GM20431 (cell line): ENCODE results near the gene NBPF1.

Experiments
- in situ Hi-C: fragments of 300-500 bp; cut with MseI, MboI; formaldehyde crosslinking; loops from one replicate; pipeline ENCODE4 v1.15.0; 2020; ENCODE audit warnings: low sequenced_read_pairs; ENCODE audit not compliant: unreplicated experiment

NBPF1 gene

DNA sequence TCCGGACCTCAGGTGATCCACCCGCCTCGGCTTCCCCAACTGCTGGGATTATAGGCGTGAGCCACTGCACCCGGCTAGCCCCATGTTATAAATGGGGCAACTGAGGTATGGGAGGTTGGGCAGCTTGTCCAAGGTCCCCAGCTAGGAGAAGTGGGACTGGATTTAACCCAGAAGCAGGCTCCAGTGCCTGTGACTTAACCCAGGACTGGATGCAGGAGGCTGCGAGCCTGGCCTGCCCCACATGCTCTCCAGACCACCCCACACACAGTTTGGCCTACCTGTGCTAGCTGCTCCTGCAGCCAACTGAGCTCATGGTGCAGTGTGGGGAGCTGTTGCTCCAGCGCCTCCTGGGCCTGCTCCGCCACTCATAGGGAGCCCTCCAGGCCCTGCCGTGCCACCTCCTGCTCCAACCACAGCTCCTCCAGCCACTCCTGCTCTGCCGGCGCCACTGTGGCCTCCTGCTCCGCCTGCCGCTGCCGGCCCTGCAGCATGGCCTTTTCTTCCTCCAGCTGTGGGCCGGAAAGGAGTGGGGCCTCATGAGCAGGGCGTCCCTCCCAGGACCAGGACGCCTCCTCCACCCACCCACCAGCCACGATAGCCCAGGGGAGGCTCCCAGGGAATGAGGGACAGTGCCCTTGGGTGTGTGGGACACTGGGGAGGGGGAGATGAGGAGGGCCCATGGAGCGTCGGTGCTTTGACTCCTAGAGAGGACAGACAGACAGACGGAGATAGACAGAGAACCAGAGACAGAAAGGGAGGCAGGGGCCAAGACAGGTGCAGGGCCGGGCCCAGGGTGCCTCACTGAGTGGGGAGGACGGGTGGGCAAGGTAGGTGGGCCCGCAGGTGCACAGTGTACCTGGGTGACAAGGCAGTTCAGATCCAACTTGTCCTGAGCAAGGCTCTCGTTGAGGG is 12.4 kb upstream of the NBPF1 start:
- in situ Hi-C loops = no loop called here

DNA sequence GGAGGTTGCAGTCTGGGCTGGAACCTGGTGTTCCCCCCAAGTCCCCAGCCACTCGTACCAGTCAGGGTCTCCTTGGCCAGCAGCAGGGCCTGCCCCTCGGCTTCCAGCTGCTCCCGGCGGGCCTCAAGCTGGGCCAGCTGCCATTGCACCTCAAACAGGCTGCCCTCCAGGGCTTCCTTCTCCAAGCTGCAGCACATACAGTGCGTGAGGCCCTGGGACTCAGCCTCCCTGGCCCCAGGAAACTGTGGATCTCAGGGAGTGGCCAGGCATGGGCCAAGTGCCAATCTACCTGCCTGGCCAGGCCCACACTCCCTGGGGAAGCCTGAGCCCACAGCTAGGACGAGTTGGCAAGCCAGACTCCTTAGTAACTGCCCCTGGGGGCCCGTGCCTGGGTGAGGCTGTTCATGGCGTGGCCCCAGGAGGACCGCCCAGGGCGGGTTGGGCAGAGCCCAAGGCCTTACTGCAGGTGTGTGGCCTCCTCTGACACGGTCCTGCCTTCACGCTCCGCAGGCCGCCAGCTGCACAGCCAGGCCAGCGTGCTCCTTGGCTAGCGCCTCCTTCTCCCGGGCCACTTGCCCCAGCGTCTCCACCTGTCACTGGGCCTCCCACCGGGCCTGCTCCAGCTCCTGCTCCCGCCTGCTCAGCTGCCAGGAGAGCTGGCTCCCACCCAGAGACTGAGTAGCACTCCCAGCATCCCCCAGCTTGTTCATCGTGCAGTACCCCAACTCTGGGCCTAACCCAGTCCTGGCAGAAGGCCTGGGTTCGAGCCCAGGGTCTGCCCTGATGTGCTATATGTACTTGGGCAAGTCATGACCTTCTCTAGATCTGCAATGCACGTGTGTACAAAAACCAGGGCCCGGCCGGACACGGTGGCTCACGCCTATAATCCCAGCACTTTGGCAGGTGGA is 10.7 kb upstream of the NBPF1 start:
- in situ Hi-C loops = loop anchor here (25.0 kb wide), 1 partner anchor 1262 kb away; no protein-coding TSS in a partner anchor

DNA sequence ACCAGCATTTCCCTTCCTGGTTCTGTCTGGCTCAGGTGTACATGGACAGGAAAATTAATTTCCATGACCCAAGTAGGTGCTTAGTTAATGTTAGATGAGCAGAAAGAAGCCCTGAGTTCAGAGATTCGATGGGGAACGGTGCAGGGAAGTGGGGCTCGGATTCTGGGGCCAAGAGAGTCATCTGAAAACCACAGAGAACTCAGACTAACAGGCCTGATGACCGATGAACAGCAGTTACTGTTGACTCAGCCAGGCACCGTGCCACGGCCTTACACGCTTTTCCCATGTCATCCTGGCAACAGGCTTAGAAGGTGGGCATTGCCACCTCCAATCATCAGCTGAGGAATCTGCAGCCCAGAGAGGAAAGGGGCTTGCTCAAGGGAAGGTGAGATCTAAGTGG is 10.0 kb upstream of the NBPF1 start:
- in situ Hi-C loops = loop anchor here (25.0 kb wide), 1 partner anchor 1261 kb away; no protein-coding TSS in a partner anchor

DNA sequence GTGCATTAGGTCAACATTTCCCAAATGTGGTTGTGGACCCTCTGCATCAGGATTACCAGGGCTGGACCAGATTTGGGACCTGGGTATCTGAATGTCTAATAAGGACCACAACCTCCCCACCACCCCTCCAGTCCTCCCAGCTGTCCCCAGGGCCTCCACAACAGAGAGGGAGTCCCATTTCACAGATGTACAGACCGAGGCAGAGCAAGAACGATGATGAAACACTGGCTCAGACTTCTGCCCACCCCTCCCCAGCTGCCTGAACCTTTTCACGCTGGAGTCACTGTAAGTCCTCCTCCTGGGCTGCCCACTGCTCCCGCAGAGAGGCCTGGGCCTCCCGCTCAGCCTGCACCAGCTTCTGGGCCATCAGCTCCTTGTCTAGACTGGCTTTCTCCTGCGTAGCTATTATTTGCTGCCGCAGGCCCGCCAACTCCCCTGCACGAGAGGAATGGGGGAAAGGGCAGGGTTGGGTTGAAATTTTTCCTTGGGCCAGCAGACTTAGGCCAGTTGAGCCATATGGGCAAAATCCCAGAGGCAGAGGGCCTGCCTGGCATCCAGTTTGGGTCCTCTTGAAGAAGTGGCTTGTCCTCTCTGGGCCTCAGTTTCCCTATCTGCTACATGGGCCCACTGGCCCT is 8.4 kb upstream of the NBPF1 start:
- in situ Hi-C loops = loop anchor here (25.0 kb wide), 1 partner anchor 1259 kb away; no protein-coding TSS in a partner anchor

DNA sequence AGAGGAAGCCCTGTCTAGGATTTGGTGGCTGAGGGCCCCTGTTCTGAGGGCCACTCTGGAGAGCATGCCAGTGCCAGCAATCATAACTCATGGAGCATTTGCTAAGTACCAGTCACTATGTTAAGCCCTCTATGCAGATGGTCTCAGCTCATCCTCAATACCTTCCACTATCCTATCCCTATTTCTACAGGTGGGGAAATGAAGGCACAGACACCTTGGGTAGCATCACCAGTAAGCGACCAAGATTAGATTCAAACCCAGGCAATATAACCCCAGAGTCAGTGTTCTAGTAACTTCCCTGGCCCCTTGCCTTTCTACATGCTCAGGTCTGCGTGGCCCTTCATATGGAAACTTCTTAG is 7.9 kb upstream of the NBPF1 start:
- in situ Hi-C loops = loop anchor here (25.0 kb wide), 1 partner anchor 1259 kb away; no protein-coding TSS in a partner anchor

DNA sequence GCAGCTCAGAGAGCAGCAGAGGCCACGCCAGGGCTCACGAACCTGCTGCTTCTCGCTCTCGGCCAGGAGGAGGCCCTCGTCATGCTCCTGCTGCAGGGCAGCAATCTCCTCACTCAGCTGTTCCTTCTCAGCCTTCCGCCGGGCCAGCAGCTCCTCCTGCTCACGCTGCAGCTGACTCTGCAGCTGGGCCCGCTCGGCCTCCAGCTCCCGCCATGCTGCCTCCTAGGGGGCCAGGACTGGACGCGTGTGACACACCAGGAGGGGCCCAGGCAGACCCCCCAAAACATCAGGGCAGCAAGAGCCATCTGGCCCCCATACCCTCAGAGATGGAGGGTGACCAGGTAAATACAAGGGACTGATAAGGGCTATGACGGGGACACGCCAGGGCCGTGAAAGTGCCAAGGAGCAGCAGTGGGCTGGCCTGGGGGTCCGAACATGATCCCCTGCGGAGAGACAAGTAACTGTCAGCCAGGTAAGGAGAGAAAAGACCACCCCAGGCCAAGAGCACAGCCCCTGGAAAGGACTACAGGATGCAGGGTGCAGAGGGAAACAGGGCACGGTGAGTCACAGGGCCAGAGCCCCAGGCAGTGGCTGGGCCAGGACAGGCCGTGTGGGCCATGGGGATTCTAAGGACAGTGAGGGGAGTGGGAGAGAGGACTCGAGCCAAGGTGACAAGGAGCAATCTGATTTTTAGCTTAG is 6.6 kb upstream of the NBPF1 start:
- in situ Hi-C loops = loop anchor here (25.0 kb wide), 1 partner anchor 1258 kb away; no protein-coding TSS in a partner anchor

DNA sequence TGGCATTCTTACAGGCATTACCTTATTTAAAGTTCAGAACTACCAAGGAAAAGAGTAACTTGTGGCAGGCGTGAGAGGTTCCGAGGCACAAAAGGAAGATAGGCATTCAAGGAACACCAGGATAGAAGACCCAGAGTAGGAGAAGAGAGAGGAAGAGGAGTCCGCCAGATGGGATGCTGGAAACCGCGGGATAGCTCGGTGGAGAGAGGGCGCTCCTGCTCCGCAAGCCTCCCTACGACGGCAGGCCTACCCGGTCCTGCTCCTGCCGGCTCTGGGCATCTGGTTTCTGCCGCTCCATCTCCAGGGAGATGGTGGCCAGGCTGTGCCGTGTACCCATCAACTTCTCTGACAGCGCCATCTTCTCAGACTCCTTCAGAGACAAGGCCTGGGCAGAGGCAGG is 5.4 kb upstream of the NBPF1 start:
- in situ Hi-C loops = loop anchor here (25.0 kb wide), 1 partner anchor 1256 kb away; no protein-coding TSS in a partner anchor

DNA sequence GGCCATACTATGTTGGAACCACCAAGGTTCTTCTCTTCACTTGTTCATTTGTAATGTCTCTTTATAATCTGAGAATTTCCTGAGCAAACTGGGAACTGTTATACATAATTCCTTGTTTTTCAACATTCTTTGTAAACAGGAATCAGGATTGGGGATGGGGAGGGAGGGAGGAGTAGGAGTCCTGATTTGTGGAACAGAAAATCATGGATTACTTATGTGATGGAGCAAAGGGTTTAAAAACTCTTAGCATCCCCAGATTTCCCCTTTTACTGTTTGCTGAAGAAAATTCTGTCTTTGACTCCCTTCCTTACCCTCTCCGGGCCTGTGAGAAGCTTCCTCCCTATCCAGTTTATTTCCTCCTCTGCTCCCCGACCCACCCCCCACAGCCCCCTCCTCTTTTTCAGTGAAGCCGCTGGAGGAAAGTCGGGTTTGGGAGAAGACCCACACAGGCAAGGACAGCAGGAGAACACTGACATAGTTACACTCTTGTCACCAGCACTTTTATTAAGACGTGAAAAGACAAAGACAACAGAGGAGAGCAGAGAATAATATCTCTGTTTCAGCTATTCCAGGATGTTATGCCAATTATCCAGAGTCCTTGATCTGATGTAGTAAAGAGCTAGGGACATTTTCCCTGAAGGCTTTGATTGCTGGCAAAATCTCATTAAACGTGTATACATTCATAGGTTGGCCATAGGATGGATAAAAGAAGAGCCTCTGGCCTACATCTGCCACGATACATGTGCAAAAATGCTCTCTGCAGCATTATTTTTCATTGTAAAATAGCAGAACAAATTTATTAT is 4.6 kb upstream of the NBPF1 start:
- in situ Hi-C loops = loop anchor here (25.0 kb wide), 1 partner anchor 1256 kb away; no protein-coding TSS in a partner anchor

DNA sequence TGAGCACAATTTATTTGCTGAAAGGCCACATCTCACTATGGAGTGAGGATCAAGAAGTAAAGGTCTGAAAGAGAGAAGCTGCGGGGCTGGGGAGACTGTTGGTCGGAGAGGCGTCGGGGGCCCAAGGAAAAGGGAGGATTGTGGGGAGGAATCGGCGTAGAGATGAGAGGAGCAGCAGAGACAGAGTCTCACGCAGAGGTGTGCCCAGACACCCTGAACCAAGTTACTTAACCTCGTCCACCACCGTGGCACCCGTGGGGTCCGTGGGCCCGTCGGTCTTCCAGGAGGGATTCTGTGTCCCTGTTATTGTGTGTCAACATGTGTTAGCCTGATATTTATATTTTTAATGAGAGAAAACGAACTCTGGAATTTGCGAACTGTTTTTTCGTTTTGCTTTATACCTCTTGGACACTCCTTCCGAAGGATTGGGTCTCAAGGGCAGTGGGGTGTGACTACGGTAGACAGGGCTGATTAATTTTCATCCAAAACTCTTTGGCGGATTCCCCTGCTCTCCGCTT is 3.8 kb upstream of the NBPF1 start:
- in situ Hi-C loops = loop anchor here (25.0 kb wide), 1 partner anchor 1255 kb away; no protein-coding TSS in a partner anchor

DNA sequence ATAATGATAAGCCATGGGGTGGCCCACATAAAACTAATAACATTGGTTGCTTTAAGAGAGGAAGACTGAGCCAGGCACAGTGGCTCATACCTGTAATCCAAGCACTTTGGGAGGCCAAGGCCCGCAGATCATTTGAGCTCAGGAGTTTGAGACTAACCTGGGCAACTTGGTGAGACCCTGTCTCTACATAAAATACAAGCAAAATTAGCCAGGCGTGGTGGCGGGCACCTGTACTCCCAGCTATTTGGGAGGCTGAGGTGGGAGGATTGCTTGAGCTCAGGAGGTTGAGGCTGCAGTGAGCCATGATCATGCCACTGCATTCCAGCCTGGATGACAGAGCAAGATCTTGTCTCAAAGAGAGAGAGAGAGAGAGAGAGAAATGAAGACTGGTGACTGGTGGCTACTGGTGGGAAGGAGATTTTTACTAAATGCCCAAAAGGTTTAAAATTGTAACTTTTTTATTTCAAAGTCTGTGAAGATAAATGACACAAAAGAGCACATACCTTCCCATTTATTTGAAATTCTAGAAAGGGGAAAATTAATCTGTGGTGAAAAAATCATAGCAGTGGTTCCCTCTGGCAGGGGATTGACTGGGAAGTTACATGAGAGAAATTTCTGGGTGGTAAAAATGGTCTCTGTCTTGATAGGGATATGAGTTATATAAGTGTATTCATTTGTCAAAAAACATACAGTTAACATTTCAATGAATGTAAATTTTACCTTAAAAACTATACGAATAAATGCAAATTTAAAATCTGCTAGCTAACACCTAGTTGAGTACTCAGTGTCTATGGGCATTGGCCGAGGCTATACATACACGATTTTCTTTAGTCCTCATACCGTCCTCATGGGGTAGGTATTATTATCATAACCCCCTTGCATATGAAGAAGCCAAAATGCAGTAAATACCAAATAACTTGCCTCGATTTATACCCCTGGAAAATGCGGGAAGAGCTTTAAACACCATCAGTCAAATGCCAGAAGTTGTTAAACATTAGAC is 2.2 kb upstream of the NBPF1 start:
- in situ Hi-C loops = loop anchor here (25.0 kb wide), 1 partner anchor 1253 kb away; no protein-coding TSS in a partner anchor

DNA sequence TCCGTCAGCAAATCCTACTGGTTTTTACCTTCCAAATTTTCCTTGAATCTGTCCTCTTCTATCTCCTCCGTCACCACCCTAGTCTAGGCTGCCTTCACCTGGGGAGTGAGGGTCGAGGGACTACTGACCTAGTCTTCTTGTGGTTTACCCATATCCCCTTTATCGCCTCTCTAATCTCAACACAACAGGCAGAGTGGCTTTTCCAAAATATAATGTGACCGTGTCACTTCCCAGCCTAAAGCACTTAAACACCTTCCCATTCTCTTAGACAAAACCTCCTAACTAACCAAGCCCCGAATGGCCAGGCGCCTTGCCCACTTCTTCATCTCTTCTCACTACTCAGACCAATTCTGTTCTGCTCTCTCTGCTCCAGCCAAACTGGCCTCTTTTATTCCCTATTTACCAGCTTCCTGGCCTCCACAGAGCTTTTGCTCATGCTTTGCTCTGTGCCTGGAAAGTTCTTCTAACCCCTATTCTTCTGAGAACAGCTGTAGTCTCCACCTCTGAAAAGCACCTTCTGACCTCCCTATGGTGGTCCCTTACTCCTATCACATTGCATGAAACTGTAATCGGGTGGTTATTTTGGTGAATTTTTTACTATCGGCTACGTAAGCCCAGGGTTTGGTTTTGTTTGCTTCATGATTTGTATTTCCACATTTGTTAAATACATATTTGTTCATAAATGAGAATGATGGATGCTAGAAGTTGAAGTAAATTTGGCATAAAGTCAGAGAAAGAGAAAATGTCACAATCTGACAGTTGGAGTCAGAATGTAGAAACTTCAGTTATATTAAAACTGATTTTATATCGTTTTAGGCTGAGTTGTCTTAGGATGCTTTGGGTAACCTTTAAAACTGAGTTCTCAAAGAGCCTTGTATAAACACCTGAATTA is 1.2 kb upstream of the NBPF1 start:
- in situ Hi-C loops = loop anchor here (25.0 kb wide), 1 partner anchor 1252 kb away; no protein-coding TSS in a partner anchor

DNA sequence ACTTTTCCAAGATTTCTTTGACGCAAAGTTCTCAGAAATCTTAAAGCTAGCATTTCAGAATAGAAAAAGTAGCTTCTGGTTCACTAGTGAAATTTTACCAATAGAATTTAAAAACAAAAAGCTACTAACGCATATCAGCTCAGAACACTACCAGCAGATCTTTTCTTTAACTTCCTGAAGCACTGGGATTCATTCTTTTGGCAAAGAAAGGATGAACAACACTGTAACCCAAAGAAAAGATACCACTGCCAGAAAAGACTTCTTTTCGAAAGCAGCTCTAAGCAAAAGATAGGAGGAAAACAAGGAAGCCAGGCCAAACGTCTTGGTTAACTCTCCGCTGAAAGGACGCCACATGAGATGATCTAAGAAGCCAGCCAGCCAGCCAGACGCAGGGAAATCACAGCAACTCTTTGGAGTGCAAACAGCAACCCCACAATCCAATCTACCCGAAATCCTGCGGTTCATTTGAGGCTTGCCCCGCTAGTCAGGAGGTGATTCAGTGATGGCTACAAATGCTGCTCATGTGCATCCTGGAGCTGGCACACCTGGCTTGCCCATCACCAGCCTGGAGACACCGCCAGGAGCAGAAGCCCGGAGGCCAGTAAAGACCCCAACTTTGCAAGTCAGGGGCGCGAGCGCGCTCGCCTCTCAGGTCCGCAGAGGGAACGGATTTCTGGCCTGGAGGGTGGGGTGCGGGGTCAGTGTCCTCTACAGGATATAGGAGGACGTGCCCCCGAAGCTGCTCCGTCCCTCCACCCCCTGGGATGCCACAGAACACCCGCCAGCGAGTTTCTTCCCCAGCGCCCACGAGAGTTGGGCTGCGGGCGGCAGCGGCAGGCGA is 812 bp downstream of the NBPF1 start:
- in situ Hi-C loops = loop anchor here (25.0 kb wide), 1 partner anchor 1250 kb away; no protein-coding TSS in a partner anchor

DNA sequence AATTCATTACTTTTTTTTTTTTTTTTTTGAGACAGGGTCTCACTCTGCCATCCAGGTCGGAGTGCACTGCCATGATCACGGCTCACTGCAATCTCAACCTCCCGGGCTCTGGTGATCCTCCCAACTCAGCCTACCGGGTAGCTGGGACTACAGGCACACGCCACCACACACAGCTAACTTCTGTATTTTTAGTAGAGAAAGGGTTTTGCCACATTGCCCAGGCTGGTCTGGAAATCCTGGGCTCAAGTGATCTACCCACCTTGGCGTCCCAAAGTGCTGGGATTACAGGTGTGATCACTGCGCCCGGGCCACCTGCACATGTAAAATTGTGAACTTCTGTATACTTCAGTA is 1.4 kb downstream of the NBPF1 start:
- in situ Hi-C loops = loop anchor here (25.0 kb wide), 1 partner anchor 1250 kb away; no protein-coding TSS in a partner anchor

DNA sequence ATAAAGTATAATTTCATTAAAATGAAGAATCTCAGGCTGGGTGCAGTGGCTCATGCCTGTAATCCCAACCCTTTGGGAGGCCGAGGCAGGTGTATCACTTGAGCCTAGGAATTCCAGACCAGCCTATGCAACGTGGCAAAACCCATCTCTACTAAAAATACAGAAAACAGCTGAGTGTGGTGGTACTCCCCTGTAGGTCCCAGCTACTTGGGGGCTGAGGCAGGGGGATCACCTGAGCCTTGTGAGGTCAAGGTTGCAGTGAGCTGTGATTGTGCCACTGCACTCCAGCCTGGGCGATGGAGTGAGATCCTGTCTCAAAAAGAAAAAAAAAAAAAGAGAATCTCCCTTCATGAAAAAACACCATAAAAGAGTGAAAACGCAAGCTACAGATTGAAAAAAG is 2.2 kb downstream of the NBPF1 start:
- in situ Hi-C loops = loop anchor here (25.0 kb wide), 1 partner anchor 1249 kb away; no protein-coding TSS in a partner anchor

DNA sequence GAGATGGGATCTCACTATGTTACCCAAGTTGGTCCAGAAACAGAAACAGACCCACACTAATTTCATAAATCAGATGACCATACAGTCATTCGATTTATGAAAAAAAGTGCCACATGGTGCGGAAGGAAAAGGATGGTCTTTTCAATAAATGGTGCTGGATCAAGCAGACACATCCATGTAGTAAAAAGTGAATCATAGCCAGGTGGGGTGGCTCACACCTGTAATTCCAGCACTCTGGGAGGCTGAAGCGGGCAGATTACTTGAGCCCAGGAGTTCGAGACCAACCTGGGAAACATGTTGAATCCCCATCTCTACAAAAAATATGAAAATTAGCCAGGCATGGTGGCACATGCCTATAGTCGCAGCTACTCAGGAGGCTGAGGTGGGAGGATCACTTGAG is 2.8 kb downstream of the NBPF1 start:
- in situ Hi-C loops = loop anchor here (25.0 kb wide), 1 partner anchor 1248 kb away; no protein-coding TSS in a partner anchor
